GM10248 (cell line): ENCODE measurements around the gene METAP2.

Experiments
- CTCF ChIA-PET: fragments of 300-600 bp; sonication (Branson Sonifier 250); formaldehyde crosslinking; extraction: SDS; loops from one replicate; lab custom pipeline; 2021; ENCODE audit warnings: antibody characterized with exemption; lab: Yijun Ruan, JAX
- POLR2A ChIA-PET: fragments of 350-650 bp; sonication (Branson Sonifier 250); formaldehyde crosslinking; extraction: SDS; loops from one replicate; lab custom pipeline; 2020; ENCODE audit warnings: antibody characterized with exemption; lab: Yijun Ruan, JAX
- DNase-seq: peaks from one replicate; pipeline ENCODE4 v3.0.0; 2012; ENCODE audit errors: extremely low spot score
- CTCF ChIP-seq: IDR thresholded peaks from 2 replicates; pipeline ENCODE4 v1.5.1; 2012; ENCODE audit warnings: mild to moderate bottlenecking, low read depth; ENCODE audit errors: extremely low read depth, missing control alignments, control extremely low read depth

Gene METAP2

GRCh38 chr12:95473884-95474659 lies at the start of gene METAP2:
METAP2 (plus strand) TSS chr12:95474152; CDS start chr12:95474180, 28 bp downstream.
- peak; percentile 94 for DNase-seq
- POLR2A ChIA-PET: interaction anchor here (0.5 to 1.6 kb wide), 7 partner anchors 9 to 1211 kb away, joined by 3 to 8 read pairs (median 3); partner anchors contain the start of gene NR2C1
- TF ChIP-seq CTCF: no peak
- CTCF ChIA-PET: interaction anchor here (1.1 to 2.0 kb wide), 5 partner anchors 9 to 257 kb away, joined by 3 to 6 read pairs (median 3); partner anchors contain the start of genes FGD6 and VEZT

- no peak for TF ChIP-seq CTCF
- DNase-seq: no peak
- ChIA-PET CTCF (no interaction called here), POLR2A (no interaction called here)
Observed at GRCh38 chr12:95424271-95424994, 49.5 kb upstream of the METAP2 start.

GRCh38 chr12:95429172-95429510 lies 44.8 kb upstream of the METAP2 start:
- ChIA-PET POLR2A (no interaction called here), CTCF (interaction anchor here (1.1 to 1.5 kb wide), 3 partner anchors 8 to 30 kb away, joined by 3 read pairs; no protein-coding TSS in a partner anchor)
- TF ChIP-seq CTCF: no peak

GRCh38 chr12:95431120-95431519 lies 42.8 kb upstream of the METAP2 start:
- ChIA-PET POLR2A (no interaction called here), CTCF (no interaction called here)
- no peak for DNase-seq
- TF ChIP-seq CTCF: no peak

More at GRCh38 chr12:95429172-95429510, 44.8 kb upstream of the METAP2 start:
- DNase-seq: no peak

- no peak for DNase-seq
- ChIA-PET POLR2A (no interaction called here), CTCF (no interaction called here)
- TF ChIP-seq CTCF: no peak
Observed at GRCh38 chr12:95435355-95435754, 38.6 kb upstream of the METAP2 start.

GRCh38 chr12:95437565-95437964 lies 36.4 kb upstream of the METAP2 start:
- ChIA-PET POLR2A (no interaction called here), CTCF (interaction anchor here (1.1 kb wide), 1 partner anchor 8 kb away, joined by 3 read pairs; no protein-coding TSS in a partner anchor)
- DNase-seq: no peak
- TF ChIP-seq CTCF: no peak
